Measurements from ENCODE around the gene PRDM15. TPM values are rescaled to one million over a fixed set of nuclear protein-coding genes. Genes with fewer than 3 reads are reported as not detected.

PRDM15 gene
- total RNA-seq, 1 donor from 2014 or later, result 13.6 TPM

DNA sequence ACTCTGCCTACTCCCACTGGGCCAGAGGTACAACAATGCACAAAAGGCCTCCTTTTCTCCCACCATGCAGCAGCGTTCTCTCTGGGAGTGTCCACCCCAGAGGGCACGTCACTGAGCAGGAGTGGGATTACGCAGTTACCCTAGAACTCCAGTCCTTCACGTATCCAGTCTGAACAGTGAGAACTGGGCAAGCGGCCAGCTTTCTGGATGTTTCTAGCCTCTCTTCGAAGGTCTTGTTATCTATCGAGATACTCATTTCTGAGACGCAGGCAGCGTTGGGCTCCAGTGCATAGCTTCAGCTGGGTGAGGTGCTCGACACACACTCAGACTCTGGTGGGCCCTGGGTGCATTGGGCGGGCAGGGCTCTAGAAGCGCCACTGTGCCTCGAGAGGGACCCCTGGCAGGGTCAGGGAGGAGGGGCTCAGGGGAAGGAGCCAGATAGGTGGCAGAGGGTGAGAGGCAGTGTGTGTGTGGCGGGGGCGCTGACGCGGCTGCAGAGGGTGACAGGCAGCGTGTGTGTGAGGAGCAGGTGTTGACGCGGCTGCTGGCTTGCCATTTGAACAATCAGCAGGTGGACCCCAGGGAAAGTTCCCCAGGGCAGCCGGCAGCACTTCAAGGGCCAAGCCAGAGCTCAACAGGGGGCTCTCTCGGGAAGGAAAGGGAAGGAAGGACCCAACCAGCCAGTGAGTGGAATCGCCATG lies 27.9 kb downstream of the PRDM15 start:
- no peak overlapping the region for H3K4me3 Mint-ChIP-seq
- no peak for DNase-seq

DNA sequence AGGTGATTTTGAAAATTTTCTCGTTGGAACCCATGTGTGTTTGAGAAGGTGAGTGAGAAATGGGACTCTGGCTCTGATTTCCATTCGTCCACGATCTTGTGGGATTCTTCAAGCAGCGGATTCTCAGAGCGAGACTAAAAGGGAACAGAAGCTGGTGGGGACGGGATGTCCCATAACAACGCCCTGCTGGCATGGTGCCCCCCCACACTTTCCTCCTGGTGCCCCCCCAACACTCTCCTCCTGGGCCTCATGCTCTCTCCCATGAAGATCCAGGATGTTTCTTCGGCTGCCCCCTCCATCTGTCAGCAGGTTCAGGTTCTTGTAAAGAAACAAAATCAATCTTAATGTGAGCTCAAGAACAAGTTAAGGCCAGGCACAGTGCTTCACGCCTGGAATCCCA lies 29.1 kb downstream of the PRDM15 start:
- TF ChIP-seq, protein P1, sequence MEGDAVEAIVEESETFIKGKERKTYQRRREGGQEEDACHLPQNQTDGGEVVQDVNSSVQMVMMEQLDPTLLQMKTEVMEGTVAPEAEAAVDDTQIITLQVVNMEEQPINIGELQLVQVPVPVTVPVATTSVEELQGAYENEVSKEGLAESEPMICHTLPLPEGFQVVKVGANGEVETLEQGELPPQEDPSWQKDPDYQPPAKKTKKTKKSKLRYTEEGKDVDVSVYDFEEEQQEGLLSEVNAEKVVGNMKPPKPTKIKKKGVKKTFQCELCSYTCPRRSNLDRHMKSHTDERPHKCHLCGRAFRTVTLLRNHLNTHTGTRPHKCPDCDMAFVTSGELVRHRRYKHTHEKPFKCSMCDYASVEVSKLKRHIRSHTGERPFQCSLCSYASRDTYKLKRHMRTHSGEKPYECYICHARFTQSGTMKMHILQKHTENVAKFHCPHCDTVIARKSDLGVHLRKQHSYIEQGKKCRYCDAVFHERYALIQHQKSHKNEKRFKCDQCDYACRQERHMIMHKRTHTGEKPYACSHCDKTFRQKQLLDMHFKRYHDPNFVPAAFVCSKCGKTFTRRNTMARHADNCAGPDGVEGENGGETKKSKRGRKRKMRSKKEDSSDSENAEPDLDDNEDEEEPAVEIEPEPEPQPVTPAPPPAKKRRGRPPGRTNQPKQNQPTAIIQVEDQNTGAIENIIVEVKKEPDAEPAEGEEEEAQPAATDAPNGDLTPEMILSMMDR (IDR thresholded peaks at IDR 0.05), result no peak
- Mint-ChIP-seq H3K4me1 (no peaks in the 10 kb centered on the region), H3K9me3 (no peaks in the 10 kb centered on the region), H3K27ac (no peak overlapping the region), H3K4me3 (no peak overlapping the region), H3K36me3 (ENCODE audit: low read depth) (peaks cover 72% of the 10 kb centered on the region), H3K27me3 (no peaks in the 10 kb centered on the region)
- intact Hi-C loops (cut with micrococcal nuclease), result no loop called here
- no peak for DNase-seq
- no peak for ATAC-seq (ENCODE audit: low read depth)
- CTCF ChIA-PET, result no interaction called here
- POLR2A ChIA-PET, result interaction anchor here (0.5 kb wide), 1 partner anchor 10 kb away, joined by 5 read pairs; no protein-coding TSS in a partner anchor

More for the DNA sequence above, 27.9 kb downstream of the PRDM15 start:
- no peaks in the 10 kb centered on the region for H3K9me3 Mint-ChIP-seq
- H3K36me3 Mint-ChIP-seq (ENCODE audit: low read depth), result peaks cover 70% of the 10 kb centered on the region
- H3K4me1 Mint-ChIP-seq, result no peaks in the 10 kb centered on the region
- intact Hi-C loops (cut with micrococcal nuclease), result no loop called here
- TF ChIP-seq, protein P1 (IDR thresholded peaks at IDR 0.05), result no peak
- ChIA-PET POLR2A (no interaction called here), CTCF (interaction anchor here (0.9 kb wide), 1 partner anchor 35 kb away, joined by 4 read pairs; no protein-coding TSS in a partner anchor)
- no peak for ATAC-seq (ENCODE audit: low read depth)
- no peak overlapping the region for H3K27ac Mint-ChIP-seq
- H3K27me3 Mint-ChIP-seq, result no peaks in the 10 kb centered on the region

DNA sequence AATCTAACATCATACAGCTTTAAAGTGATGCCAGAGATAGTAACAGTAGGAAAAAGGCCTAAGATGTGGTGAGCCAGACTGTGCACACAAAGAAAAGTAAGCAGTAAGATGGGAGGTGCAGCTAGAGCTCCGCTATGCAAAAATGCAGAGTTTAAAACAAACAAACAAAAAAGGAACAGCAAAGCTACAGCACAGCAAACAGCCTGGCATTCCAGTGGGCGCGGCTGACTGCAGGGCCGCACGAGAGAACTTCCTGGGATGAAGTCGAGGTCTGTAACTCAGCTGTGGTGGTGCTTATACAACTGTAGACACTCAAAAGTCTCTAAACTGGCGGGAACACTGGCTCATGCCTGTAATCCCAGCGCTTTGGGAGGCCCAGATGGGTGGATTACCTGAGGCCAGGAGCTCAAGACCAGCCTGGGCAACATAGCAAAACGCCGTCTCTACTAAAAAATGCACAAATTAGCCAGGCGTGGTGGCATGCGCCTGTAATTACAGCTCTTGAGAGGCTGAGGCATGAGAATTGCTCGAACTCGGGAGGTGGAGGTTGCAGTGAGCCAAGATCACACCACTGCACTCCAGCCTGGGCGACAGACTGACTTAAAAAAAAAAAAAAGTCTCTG lies 30.1 kb downstream of the PRDM15 start:
- DNase-seq (no peak), ATAC-seq (ENCODE audit: low read depth) (no peak)
- POLR2A ChIA-PET, result no interaction called here
- H3K27me3 Mint-ChIP-seq, result no peaks in the 10 kb centered on the region
- intact Hi-C loops (cut with micrococcal nuclease), result no loop called here
- H3K9me3 Mint-ChIP-seq, result no peaks in the 10 kb centered on the region
- no peak overlapping the region for H3K4me3 Mint-ChIP-seq
- H3K36me3 Mint-ChIP-seq (ENCODE audit: low read depth), result peaks cover 64% of the 10 kb centered on the region
- H3K27ac Mint-ChIP-seq, result no peak overlapping the region
- TF ChIP-seq, protein P1 (IDR thresholded peaks at IDR 0.05), result no peak
- CTCF ChIA-PET, result interaction anchor here (1.6 kb wide), 1 partner anchor 259 kb away, joined by 3 read pairs; no protein-coding TSS in a partner anchor
- H3K4me1 Mint-ChIP-seq, result peaks cover under 1% of the 10 kb centered on the region

DNA sequence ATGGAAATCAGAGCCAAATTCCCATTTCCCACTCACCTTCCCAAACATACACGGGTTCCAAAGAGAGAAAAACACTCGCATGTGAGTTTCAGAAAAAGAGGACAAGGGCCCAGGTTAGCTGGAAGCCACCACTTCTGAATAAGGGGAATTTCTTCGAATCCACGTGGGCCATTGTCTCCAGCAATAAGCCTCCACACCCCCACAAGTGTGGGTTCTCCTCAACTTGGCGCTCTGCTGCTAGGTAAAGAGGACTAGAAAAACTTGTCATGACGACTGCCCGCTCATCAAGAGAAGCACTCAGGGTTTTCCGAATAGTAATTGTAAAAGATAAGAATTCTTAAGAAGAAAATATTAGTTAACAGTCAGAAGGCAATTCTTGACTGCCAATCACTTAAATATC lies 30.6 kb downstream of the PRDM15 start:
- TF ChIP-seq, protein P1 (IDR thresholded peaks at IDR 0.05), result no peak
- no peaks in the 10 kb centered on the region for H3K9me3 Mint-ChIP-seq
- peaks cover 3% of the 10 kb centered on the region for H3K4me1 Mint-ChIP-seq
- no peak for DNase-seq
- peaks cover 58% of the 10 kb centered on the region for H3K36me3 Mint-ChIP-seq (ENCODE audit: low read depth)
- ChIA-PET POLR2A (no interaction called here), CTCF (interaction anchor here (1.6 kb wide), 1 partner anchor 259 kb away, joined by 3 read pairs; no protein-coding TSS in a partner anchor)
- no peak overlapping the region for H3K27ac Mint-ChIP-seq
- no peak overlapping the region for H3K4me3 Mint-ChIP-seq
- no peak for ATAC-seq (ENCODE audit: low read depth)
- intact Hi-C loops (cut with micrococcal nuclease), result no loop called here
- H3K27me3 Mint-ChIP-seq, result no peaks in the 10 kb centered on the region

DNA sequence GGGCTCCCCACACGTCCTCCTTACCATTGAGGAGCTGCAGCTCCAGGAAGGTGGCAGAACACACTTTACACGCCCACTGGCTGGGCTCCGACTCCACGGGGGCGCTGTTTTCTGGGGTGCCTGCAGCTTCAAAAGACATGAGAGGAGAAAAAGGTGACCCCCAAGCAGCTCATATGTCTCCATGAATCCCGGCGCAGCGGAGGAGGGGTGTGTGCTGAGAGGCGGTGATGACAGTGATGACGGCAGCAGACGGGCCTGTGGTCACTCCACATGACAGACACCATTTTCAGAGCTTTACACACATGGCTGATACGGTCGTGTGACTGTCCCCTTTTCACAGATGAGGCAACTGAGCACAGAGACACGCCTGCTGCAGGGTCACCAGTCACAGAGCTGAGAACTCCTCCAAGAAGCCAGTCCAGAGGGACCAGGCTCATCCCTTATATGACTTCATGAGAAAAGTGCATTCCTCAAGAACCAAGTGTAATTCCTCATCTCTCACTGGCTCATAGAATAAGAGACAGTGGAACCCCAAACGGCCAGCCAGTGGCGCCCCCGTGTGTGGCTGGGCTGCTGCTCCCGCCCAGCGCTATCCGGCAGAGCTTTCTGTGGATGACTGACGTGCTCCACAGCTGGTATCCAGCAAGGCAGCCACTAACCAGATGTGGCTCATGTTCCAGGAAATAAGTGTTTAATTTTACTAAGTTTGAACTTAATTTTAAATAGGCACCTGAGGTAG lies 31.9 kb downstream of the PRDM15 start:
- peaks cover 50% of the 10 kb centered on the region for H3K36me3 Mint-ChIP-seq (ENCODE audit: low read depth)
- POLR2A ChIA-PET, result no interaction called here

More for the DNA sequence above, 31.9 kb downstream of the PRDM15 start:
- Mint-ChIP-seq H3K27me3 (no peaks in the 10 kb centered on the region), H3K4me3 (no peak overlapping the region), H3K9me3 (no peaks in the 10 kb centered on the region), H3K27ac (no peak overlapping the region), H3K4me1 (peaks cover 3% of the 10 kb centered on the region)
- TF ChIP-seq, protein P1 (IDR thresholded peaks at IDR 0.05), result no peak
- intact Hi-C loops (cut with micrococcal nuclease), result no loop called here
- CTCF ChIA-PET, result interaction anchor here (1.6 to 1.9 kb wide), 2 partner anchors 31 to 260 kb away, joined by 3 to 5 read pairs; no protein-coding TSS in a partner anchor
- DNase-seq, result no peak
- ATAC-seq (ENCODE audit: low read depth), result no peak
